Fibroblast of peridontal ligament (primary cell): Measurements from ENCODE around the gene AMZ1.
A peak's percentile ranks its signal among the peaks of the same experiment; 100 is the strongest.

Experiments used
- DNase-seq: peaks from one replicate; pipeline ENCODE4 v3.0.0-alpha.2; 2010; ENCODE audit errors: extremely low read depth

The AMZ1 gene, protein sequence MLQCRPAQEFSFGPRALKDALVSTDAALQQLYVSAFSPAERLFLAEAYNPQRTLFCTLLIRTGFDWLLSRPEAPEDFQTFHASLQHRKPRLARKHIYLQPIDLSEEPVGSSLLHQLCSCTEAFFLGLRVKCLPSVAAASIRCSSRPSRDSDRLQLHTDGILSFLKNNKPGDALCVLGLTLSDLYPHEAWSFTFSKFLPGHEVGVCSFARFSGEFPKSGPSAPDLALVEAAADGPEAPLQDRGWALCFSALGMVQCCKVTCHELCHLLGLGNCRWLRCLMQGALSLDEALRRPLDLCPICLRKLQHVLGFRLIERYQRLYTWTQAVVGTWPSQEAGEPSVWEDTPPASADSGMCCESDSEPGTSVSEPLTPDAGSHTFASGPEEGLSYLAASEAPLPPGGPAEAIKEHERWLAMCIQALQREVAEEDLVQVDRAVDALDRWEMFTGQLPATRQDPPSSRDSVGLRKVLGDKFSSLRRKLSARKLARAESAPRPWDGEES

DNA sequence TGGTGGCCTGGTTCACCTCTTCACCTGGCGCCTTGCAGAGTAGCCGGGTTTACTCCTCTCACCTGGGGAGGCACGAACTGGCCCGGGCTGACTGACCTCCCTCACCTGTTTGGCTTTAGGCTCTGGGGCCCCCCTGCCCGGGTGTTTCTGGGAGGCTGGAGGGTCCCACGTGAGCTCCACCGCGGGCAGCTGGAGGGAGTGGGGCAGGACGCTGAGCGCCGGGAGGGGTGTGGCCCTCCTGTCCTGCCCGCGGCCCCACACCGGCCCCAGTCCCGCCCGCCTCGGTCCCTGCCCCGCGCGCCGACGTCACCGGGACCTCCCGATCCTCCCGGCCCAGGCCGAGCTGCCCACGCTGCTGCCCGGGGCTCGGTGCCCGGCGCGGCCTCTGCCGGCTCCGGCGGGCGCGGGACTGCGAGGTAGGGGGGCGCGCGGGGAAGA lies at the start of gene AMZ1:
Gene AMZ1, plus strand, starts transcription at position 322 of the 438 bp plus-strand sequence. CDS start 12,250 bp downstream, outside the sequence.
- DNase-seq = no peak

DNA sequence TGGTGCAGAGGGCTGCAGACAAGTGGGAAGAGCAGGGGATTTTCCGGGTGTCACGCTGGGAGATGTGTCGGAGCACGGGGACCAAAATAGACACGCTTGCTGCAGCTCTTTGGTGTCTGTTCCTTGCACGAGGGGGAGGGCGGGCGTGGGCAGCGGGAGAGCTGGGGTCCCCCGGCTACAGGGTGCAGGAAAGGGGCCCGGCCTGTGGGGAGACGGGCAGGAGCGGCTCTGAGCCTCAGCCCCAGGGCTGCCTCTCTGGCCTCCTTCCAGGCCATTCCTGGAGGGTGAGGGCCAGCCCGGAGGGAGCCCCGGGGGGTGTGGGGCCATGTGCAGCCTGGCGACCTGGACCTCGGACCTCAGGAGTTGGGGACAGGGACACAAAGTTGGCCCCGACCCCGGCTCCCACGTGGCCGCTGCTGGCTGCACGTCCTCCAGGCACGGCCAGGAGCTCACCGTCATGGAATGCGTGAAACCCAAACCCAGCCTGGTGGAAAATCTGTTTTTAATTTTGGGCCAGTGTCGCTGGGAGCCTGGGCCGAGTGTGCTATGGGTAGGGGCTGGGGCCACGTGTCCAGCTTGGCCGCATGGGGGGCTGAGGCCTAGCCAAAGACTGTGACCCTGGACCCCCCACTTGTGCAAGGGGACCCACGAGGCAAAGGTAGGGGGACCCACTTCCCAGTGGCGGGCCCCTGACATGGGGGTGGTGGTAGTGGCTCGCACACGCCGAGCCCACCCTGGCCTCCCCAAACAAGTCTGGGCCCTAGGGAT lies 49.6 kb upstream of the AMZ1 start:
- peak; percentile 79 for DNase-seq

DNA sequence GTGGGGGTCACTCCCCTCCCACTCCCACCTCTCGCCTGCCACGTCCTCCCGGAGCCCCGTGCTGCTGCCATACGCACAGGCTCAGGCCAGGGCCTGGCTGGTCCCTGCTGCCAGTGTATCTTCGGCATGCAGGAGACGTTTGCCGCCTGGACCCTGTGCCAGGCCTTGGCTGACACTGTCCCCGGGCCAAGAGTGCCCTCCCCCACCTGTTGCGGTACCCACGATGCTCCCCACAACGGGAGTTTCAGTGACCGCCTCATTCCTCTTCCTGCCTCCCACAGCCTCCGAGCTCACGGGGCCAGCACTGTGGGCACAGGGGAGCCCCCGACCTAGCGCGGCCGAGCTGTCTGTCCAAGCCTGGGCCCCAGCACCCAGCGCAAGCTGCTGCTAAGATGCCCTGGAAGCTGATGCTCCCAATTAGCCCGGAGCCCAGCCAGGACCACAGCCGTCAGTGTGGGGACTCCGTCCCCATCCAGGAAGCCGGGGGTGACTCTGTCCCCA lies 48.8 kb upstream of the AMZ1 start:
- DNase-seq = no peak

DNA sequence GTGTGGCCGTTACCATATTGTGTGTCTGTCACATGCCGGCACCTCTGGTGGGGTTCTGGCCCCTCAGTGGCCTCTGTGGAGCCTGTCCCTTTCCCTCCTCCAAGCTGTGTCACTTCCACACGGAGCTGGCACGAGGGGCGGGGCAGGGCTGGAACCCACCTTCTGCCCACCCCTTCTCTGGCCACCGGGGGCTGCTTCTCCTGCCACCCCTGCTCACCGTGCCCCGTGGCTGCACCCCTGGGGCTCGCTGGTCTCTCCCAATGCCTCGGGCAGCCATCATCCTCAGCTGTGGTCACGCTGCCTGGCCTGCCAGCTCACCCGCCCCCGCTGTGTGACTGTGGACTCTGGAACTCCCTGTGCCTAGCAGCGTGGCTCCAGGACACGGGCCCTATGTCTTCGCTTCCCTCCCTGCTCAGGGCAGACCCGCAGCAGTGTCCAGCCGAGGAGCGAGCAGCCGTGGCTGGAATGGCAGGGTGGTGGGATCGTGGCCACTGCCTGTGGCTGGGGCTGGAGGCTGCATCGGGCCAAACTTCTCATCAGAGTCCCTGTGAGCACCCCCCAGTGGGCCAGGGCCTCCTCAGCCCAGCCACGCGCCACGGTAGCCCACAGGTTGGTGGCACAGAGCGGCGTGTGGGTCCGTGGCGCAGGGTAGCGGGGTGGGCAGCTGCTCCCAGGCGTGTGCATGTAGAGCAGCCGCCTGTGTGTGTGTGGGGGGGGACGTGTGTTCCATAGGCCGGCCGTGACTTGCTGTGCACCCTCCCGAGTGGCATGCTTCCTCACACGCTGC lies 48.1 kb upstream of the AMZ1 start:
- DNase-seq = no peak

DNA sequence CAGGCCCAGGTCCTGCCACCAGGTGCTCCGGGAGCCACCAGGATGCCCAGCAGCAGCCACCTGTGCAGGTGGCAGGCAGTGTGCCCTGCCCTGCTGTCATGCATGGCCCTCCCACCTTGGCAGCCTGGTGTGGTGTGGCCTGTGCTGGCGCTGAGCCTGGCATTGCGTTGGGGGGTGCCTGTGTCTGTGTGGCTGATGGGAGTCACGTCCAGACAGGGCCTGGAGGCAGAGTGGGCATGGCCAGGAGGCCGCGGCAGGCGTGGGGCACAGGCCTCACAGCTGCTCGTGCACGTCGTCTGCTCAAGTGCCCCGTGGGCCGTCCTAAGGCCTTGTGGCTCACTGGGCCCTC lies 47.5 kb upstream of the AMZ1 start:
- DNase-seq = no peak

DNA sequence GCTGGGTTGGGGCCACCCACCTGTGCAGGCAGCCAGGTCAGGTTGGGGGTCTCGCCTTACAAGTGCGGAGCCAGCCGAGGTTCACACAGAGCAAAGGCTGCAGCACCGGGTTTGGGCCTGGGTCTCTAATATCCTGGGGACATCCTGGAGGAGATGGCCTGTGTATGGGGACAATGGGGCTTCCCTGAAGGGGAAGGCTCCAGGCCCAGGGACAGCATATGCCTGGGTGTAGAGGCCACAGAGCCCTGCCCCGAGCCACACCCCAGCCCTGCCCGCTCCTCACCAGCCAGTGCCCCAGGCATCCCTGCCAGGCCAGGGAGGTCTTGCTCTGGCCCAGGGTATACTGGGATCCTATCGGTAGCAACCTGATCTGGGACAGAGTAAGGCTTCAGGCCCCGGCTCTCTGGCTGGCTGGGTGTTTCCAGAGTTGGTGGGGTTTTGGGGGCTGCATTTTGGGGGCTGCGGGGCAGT lies 47.1 kb upstream of the AMZ1 start:
- DNase-seq = no peak

DNA sequence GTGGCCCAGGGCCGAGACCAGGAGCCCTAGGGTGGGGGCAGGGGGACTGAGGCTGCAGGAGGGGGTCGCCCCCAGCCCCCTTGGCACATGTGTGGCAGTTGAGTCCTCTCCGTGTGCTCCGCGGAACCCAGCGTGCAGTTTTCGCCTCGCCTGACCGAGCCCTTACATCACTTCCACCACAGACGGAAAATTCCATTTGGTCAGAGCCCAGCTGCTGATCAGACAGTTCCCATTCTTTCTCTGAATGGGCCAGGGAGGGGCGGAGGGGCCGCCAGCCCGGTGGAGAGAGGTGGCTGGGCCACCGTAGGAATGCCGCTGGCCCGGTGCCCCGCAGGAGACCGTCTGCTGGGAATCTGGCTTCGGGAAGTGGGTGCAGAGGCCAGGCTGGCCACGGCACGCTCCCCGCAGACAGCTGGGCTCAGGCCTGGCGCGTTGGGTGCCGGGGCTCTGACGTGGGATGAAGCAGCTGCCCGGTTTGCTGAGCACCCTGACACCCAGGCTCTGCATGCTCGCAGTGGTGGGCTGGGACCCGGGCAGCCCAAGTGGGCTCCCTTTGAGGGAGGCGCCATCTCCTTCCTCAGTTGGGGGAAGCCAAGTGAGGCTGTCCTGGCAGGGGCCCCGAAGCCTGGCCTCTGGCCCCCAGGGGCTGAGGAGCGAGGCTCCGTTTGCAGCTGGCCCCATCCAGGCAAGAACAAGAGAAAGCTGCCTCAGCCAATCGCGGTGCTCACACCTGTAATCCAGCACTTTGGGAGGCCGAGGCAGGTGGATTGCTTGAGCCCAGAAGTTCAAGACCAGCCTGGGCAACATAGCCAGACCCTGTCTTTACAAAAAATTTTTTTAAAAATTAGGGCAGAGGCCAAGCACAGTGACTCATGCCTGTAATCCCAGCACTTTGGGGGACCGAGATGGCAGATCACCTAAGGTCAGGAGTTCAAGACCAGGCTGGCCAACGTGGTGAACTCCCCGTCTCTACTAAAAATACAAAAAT lies 46.3 kb upstream of the AMZ1 start:
- DNase-seq = peak; percentile 93

DNA sequence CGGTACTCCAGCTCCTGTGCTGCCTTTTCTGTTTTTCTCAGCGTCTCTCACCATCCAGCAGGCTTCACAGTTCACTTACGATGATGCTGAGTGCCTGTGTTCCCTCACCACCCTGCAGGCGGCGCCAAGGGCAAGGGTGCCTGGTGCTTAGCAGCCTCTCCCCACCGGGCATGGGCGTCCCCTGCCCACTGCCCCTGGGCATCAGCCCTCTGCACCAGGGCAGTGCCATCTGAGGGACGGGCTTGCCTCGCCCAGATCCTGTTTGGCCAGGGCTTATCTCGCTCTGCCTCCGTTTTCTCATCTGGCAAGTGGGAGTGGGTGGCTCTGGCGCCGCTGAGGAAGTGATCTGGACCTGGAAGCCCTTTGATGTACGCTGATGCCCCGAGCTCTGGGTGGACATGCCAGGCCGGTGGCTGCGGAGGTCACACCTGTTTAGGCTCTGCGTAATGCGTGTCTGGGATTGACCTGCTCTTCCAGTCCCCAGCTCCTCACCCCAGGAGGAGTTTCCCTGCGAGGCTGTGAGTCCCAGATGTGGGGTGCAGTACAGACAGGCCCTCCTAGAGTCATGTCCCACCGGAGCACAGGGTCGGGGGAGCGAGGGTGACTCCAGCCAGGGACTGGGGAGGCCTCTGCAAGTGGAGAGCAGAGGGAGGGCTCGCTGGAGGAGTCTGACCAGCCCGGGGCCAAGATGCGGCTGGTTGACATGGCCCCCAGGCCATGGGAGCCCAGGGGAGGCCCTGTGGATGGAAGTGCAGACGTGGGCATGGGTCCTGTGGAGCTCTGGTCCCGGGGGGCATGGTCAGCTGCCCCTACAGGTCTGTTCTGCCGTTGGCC lies 44.4 kb upstream of the AMZ1 start:
- no peak for DNase-seq

DNA sequence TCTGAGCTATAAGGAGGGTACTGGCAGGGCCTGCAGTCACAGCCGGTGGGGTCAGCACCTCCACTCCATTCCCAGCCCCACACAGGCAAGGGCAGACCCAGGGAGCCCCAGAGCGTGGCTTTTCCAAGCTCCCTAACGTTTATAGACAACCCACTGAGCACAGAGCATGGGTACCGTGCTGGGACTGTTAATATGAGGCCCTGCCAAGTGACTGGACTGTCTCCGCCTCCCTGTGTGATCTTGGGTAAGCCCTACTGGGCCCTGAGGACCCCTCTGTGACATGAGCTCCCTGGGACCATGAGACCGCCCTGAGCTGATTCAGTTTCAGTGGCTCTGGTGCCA lies 43.8 kb upstream of the AMZ1 start:
- DNase-seq = no peak

DNA sequence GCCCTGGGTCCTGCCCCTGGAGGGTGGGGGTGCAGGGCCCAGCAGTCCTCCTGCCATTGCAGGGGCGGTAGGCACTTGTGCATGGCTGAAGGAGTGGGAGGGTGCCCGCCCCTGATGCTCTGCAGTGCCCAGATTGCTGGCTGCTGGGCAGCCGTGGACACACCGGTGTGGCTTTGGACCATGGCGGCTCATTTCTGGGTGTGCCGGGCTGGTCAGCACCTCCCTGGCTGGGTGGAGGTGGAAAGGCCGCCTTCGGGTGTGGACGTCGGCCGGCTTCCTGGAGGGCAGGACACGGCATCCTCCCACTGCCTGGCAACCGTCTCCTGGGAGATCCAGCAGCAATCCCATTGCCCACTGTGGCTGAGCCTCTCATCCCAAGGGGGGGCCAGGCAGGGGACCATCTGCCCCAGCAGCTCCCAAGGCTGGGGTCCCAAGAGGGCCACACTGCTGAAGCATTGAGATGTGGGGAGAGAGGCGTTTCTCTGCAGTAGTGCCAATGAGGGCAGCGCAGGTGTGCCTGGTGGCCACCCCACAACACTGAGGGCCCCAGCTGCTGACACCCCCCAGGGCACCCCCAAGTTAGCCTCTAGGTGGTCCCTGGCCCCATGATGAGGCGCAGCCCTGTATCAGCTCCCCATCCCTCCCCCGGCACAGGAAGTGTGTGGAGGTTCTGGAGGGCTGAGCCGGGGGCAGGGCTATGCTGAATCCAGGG lies 43.3 kb upstream of the AMZ1 start:
- DNase-seq = no peak

DNA sequence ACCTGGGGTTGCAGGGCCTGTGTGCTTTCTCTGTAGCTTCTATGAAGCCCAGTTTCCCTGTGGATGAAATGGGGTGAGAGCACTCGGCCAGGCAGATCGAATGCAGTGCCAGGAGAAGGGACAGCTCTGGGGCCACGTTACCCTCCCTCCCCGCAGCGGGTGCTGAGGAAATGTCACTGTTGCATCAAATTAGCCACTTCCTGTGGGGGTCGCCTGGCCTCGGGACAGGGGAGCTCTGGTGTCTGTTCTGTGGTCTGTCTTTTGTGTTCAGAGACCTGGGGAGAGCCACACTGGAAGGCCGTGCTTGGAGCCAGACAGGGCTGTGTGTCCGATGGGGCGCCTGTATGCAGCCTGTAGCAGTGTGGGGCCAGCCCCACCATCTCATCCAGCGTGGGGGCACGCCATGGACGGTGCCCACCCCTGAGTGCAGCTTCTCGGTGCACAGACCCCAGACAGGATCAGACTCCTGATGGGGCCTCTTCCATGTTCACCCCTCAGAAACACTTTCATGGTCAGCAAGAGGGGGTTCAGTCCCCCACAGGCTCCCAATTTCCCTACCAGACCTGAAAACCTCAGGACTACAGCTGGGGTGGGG lies 42.6 kb upstream of the AMZ1 start:
- no peak for DNase-seq

DNA sequence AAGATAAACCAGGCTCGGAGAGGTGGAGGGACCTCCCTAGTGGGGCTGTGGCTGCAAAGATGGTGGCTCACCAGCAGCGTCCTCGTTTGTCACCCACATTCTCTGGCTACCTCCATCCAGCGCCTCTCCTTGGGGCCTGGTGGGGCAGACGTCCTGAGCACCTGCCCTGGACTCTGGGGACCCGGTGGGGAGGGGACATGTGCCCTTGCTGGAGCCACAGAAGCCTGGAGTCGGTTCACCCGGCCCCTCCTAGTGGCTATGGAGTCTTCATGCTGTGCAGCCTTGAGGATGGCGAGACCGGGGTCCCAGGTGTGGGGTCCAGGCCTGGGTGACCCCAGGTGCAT lies 41.7 kb upstream of the AMZ1 start:
- DNase-seq = no peak

DNA sequence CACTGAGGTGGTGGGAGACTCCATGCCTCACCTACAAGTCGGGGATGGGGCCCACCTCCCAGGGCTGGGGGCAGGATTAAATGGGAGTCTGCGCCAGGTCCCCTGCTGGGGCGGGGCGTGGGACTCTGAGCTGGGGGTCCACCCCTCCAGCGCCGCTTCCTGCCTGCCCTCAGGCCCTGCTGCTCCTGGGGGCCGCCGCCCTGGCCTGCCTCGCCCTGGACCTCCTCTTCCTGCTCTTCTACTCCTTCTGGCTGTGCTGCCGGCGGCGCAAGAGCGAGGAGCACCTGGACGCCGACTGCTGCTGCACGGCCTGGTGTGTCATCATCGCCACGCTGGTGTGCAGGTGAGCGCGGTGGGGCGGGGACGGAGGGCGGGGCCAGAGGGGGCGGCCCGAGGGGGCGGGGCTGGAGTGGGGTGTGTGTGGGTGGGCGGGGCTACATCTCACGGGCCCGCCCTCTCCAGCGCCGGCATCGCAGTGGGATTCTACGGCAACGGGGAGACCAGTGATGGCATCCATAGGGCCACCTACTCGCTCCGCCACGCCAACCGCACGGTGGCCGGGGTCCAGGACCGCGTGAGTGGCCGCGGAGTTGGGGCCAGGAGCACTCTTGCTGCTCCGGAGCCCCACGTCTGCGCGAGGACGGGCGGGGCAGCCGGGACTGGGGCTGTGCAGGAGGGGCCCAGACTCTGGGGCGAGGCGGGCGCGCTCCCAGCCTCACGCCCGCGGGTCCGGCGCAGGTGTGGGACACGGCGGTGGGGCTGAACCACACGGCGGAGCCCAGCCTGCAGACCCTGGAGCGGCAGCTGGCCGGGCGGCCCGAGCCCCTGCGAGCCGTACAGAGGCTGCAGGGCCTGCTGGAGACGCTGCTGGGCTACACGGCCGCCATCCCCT lies 41.1 kb upstream of the AMZ1 start:
- no peak for DNase-seq

DNA sequence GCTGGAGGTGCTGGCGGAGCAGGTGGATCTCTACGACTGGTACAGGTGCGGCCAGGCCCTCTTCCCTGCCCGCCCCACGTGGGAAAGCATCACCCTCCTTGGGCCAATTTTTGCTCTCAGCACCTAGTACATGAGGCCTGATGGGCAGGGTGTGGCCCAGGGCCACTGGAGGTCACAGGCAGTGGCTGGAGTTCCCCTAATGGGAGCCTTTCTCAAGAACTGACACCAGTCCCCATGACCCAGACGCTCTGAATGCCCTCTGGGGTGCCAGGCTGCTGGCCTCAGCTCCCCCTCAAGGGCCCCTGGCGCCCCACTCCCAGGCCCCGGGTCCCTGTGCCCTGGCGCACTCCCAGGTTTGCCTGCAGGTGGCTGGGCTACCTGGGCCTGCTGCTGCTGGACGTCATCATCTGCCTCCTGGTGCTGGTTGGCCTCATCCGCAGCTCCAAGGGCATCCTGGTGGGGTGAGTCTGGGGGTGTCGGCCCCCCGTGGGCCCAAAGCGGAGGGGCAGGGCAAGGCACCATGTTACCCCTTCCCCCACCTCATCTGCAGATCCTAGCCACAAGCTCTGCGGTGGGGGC lies 40.3 kb upstream of the AMZ1 start:
- no peak for DNase-seq

DNA sequence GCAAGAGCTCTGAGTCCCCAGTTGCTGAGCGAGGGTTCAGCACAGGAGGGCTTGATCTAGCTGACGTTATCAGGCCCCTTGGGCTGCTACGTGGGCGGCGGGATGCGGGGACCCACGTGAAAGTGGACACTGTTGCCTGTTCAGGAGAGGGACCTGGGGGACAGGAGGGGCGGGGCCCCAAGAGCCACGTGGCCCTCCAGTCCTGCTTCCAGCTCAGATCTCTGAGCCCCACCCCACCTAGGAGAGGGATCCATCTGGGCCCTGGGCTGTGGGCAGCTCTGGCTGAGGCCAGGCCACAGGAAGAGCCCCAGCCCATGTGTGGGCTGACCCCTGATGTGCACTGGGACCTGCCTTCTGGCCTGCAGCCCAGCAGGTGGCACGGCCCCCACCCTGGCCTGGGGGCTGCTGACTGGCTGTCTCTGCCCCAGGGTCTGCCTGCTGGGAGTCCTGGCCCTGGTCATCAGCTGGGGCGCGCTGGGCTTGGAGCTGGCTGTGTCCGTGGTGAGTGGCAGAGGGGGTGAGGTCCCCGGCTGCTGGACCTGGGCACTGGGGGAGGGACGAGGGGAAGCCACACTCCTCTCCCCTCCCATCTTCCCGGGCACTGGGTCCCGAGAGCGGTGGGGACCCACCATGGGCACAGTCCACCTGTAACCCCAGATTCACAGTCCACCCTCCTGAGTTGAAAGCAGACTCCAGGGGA lies 38.7 kb upstream of the AMZ1 start:
- DNase-seq = no peak

DNA sequence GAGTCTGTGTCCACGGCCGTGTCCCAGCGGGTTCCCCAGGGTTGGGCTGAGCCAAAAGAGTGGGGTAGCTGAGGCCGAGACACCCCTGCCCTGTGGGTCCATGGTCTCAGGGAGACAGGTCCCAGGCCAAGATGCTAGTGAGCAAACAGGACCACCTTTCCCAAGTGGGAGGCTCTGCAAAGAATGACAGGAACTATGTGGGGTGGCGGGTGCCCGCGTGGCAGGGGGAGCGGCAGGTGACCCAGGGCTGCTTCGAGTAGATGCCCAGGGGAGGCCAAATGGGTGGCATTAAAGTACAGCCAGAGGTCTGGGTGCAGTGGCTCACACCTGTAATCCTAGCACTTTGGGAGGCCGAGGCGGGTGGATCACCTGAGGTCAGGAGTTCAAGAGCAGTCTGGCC lies 38.0 kb upstream of the AMZ1 start:
- no peak for DNase-seq

DNA sequence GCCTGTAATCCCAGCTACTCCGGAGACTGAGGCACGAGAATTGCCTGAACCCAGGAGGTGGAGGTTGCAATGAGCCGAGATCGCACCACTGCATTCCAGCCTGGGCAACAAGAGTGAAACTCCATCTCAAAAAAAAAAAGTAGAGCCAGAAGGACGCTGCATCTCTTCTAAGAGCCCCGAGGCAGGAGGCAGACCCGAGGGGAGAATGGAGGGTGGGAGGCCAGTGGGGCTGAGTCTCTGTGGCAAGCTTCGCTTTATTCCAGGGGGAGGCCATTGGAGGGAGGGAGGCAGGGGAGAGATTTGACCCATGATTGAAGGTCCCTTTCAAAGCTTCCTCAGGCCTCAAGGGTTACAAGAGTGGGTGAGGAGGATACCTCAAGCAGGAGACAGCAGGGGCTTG lies 37.6 kb upstream of the AMZ1 start:
- DNase-seq = no peak
